Fibroblast of peridontal ligament (primary cell): ENCODE data around the gene GRIK2.

Experiments used
- DNase-seq: peaks from one replicate; pipeline ENCODE4 v3.0.0-alpha.2; 2010; ENCODE audit errors: extremely low read depth

GRIK2 gene

DNA sequence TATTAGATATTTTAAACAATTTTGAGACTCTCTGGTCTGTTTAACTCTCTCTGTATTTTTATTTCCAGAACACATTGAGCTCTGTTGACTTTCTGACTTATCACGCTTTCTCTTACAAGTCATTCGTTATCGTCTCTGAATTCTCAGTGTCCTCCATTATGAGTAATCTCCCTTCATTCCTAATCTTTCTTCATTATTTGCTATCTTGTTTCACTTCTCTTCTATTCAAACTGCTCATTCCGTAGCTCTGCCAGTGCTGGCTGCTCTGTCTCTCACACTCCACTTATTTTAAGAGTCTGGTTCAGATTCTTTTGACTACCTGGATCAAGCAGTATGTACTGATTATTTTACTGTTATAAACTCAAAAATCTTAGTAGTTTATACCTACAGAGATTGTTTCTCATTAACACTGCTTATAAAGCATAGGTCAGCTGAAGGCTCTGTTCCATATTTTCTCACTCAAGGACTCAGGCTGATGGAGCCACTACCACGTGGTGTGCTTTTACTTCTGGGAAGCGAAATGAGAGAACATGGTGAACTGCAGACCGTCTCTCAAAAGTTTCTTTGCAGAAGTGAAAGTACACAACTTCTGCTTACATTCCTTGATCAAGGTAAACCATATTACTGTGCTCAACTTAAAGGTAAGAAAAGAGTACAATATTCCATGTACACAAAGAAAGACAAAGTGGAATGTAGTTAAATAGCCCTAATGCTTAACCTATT is 485.2 kb downstream of the GRIK2 start:
- DNase-seq = no peak

DNA sequence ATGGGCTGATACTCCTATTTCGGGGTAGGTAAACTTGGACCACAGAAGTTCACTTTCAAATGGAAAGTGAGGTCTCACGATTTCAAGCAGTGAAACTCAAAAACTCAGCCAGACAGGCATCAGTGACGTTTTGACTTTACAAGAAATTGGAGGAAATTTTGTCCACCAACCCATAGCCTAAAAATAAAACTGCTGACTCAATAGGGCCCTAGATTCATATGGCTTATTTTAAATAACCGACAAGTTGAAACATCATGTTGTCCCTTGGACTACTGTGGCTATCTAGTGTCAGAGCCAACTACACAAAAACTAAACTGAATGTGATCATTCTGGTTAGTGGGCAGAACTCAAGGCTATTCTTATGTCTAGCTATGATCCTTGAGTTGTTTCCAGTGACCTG is 486.3 kb downstream of the GRIK2 start:
- no peak for DNase-seq

DNA sequence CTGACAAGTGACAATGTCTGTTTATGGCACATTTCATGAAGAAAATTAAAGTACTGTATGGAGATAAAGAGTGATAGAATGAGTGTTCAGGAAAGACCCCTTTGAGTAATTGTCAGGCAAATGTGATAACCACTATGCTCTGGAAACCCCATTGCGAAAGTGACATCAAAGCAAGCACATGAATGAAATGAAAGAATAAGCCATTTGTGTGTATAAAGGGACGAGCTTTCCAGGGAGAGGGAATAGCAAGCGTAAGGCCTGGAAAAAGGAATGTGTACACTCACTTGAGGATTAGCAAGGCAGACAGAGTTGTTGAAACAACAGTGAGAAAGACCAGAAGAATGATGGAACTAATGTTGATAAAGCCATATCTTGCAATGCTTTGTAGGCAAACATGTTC is 490.0 kb downstream of the GRIK2 start:
- DNase-seq = no peak

DNA sequence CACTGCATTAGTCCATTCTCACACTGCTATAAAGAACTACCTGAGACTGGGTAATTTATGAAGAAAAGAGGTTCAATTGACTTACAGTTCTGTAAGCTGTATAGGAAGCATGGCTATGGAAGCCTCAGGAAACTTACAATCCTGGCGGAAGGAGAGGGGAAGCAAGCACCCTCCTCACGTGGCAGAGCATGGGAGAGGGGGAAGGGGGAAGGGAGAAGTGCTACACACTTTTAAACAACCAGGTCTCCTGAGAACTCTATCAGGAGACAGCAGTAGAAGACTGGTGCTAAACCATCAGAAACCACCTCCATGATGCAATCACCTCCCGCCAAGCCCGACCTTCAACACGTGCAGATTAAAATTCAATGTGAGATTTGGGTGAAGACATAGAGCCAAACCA is 494.0 kb downstream of the GRIK2 start:
- DNase-seq = no peak

DNA sequence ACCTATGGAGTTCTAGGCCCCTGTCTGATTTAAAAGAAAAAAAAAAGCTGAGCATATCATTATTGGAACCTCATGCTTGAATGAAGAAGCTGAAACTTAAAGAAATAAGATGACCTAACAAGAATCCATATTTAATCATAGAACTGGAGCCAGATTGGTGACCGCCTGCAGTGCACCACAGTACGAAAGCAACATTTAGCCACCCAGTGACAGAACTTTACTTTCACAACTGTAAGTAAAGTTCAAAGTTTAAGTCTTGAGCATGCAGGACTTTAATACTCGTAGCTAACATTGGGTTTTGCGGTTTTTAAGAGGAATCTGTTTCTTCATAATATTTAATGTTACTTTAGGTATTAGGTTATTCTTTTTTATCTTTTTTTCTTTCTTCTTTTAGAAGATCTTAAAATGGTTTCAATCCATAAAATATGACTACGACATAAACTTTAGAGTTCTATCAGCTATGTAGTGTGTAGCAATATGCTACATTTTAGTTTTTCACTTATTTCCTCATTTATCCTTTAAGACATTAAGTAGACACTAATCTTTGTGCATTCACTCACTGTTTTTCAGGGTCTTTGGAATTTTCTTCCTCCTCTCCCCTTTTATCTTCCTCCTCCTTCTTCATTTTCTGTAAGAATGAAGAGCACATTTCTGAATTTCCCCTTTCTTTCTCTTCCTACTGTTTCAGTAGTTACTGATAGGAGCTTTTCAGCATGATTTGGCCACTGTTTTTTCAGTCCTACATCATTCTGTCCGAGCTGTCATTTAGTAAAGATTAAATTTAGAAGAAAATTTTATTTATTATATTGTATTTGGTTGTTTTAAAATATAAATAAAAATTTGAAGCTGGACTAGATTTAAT is 514.1 kb downstream of the GRIK2 start:
- DNase-seq = no peak

DNA sequence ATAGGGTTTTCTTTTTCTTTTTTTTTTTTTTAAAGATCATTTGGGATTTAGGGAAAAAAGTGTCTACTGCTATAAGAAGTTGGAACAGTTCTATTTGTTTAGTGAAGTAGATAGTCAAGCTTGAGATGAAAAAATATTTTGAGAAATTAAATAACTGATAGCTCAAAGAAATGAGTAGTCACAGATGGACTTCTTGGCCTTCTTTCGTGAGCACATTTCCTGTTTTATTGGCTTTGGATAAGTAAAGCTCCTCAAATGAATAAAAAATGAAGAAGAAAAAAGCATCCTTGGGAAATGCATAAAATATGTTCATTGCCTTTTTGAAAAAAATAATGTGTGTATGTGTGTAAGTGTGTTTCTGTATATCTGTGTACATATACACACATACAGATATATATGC is 515.9 kb downstream of the GRIK2 start:
- no peak for DNase-seq

DNA sequence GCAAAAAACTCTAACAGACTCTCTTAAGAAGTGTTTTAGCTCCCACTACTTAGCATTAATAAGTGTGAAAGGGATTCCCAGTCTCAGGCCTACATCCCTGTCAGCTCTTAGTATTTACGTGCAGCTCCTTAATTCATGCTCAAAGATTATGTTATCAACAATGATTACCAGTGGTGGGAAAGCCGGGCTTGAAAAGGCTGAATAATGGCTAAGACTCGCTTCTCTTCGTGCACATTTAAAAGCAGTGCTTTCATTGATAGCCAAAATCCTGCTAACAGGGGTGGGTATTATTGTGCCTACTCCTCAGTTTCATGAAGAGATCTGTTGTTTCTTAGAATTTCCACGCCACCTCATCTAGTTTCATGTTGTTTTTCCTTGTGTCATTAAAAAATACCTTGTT is 518.8 kb downstream of the GRIK2 start:
- no peak for DNase-seq

DNA sequence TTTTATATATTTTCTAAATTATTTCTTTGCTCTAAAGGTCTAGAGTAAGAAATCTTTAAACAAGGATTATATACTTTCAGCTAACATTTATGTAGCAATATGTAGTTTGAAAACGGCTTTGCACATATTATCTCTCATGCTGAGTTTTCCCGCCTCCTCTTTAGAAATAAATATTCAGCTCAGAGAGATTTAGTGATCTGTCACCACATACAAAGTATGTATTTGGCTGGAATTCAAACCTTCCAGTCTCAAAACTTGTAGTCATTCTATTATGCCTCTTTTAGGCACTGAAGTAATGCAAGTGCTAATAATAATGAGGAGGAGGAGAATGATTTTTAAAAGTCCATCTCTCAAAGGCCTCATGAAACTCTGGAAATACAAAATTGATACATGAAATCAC is 525.0 kb downstream of the GRIK2 start:
- no peak for DNase-seq

DNA sequence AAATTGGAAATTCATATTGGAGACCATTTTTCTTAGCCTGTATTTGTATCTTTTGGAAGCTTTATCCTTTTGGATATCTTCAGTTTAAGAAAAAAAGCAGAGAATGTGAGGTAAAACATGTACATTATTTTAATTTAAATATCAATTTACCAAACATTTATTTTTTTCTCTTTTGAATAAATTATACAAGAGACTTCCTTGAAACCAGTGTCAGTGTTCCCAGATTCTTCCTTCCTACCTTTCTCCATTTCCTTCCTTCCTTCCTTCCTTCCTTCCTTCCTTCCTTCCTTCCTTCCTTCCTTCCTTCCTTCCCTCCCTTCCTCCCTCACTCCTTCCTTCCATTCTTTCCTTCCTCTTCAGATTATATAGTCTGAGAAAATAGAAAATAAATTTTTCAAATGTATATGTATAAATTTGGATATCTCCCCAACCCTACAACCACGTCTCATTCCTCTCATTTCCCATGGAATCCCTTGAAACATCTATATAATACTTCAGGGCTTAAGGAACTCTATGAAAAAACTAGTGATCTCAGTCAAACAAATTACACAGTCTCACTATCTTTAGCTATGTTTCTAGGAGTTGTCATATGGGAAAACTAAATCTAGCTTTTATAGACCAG is 528.4 kb downstream of the GRIK2 start:
- no peak for DNase-seq

DNA sequence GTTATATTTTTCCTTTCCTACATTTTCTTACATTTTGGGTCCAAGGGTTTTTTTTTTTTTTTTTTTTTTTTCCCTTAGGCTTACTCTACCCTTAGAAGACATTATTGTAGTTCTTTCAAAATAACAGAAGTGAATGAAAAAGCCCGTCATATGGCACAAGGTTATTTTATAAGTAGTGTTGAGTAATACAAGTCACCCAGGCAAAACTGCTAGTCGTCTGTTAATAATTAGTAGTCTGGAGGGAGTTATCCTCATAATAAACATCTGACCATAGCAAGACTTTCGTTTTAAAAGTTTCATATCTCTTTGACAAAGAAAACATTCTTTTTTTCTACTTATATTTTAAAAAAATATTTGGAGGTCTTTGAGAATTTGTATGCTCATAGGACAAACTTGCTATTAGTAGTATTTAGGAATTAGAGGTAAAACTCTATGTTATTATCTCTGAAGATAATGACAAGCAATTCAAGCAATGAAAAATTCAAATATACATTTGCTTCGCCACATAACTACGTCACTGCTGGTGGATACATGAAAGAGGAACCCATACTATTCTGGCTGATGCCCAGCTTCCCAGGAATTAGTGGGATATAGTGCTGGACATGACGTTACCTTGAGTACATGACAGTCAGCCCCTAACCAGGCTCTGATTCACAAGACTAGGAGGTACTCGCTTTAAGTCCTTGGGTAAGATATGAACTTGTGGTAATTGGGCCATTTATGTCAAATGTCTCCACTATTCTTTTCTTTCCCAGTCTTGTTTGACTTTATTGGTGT is 532.8 kb downstream of the GRIK2 start:
- DNase-seq = peak; percentile 17

DNA sequence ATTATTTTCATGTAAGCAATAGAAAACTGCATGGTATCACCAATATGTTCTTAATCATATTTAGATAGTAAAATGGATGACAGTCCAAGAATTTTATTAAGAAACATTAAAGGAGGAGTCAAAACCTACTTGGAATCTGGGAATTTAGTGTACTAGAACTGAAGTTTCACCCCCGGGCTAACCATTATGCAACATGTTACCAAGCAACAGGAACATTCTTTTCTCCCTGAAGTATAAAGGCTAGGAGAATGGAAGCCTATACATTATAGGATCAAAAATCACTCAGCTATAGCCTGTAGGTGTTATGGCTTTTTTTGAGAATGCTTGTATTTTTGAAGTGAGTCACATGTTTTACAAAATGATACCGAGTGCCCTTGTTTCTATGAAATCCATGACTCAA is 538.3 kb downstream of the GRIK2 start:
- DNase-seq = no peak

DNA sequence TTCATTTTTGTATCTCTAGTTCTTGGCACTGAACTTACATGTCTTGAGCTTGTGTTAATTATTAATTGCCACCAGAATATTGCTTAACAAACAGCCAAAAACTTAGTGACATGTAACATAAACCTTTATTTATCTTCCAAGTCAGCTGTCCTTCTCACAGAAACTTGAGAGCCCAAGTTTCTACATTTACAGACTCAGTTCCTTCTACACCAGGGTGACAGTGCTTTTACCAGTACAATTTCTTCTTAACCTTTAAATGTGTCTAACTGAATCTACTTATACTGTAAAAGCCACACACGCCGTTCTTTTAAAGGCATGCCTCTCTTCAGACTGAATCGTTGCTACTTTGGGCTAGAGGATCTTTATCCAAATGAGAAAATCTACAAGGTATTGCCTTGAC is 539.2 kb downstream of the GRIK2 start:
- DNase-seq = no peak

DNA sequence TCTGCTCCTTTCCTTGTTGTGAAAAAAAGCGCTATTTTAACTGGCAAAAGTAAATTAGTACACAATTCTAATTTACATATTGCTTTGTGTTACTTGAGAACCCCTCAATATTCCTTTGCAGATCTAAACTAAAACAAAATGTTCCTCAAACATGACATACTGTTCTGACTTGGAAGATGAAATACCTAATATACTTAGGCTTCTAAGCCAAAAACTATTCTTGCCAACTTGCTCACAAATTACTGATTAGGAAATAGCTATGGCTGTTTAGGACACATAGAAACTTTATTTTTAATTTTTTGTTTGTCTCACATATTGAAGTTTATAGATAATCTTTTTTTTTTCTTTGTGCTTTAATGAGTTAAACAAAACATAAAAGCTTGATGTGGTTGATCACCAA is 542.2 kb downstream of the GRIK2 start:
- DNase-seq = no peak

DNA sequence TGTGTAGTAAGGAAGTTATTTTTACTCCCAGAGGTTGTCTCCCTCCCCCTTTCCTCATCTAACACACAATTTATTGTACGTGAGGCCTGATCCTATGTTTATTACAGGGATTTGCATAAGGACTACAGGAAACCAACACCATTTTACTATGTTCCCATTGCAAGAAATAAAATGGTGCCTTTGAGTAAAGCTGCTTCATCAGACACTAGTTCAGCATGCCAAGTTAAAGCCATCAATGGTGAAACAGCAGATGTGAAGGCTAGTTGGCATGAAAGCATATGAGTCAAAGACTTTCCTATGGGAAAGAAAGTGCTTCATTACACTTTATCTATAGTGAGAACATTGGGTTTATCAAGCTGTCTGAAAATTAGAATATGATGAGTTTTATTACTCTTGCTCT is 543.0 kb downstream of the GRIK2 start:
- DNase-seq = no peak

DNA sequence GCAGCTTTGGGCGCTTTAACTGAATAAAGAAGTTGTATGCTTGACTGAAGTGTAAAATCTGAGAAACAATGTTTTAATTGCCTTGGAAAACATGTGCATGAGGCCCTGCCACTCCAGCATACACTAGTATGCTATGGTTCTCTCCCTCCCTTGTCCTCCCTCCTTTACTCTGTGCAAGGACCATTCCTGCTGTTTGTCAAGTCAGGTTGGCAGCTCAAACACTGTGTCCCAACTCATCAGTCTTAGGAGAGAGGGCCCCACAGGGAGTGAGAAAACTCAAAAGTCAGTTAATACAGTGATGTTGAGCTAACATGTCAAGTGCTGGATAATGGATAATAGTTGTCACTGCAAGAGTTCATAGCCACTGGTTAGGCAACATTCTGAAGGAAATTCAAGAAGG is 543.6 kb downstream of the GRIK2 start:
- no peak for DNase-seq

DNA sequence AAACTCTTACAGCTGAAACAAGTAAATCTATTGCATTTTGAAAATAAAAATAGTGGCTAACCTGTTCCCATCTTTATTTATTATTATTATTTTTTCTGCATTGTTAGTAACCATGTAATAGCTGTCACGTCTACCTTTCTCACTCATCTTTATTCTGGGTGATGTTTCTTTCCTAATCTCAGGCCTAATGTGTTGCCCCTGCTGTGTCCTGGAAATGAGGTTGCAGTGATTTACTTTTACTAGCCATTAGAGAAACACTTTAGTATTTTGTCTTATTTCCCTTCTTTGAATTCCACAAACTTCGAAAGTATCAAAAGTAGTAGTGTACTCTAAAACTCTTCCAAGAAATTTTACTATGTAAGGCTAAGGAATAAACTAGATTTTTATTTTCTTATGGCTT is 546.9 kb downstream of the GRIK2 start:
- no peak for DNase-seq

DNA sequence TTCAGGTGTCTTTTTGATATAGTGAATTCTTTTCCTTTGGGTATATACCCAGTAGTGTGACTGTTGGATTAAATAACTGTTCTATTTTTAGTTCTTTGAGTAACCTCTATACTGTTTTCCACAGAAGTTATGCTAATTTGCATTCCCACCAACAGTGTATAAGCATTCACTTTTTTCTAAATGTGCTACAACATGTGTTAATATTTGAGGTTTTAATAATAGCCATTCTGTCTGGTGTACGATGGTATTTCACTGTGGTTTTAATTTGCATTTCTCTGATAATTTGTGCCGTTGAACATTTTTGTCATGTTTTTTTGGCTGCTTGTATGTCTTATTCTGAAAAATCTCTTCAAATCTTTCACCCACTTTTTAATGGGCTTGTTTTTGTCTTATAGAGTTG is 563.5 kb downstream of the GRIK2 start:
- no peak for DNase-seq

DNA sequence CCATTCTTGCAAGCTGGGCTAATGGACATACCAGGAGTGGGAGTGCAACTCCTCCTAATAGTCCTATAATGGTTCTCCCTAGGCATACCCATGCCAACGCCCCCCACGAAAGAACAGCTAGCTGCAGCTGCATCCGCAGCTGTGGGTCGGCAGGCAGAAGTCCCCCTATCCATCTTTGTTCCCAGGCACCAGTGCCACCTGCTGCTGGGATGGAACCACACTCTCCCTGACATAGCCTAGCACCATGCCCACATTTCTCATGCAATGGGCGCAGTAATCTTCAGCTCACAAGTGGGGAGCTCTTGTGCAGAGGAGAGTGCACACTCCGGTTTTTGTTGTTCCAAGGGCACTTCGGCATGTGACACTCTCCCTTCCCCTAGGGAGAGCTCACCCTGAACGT is 567.8 kb downstream of the GRIK2 start:
- DNase-seq = no peak

DNA sequence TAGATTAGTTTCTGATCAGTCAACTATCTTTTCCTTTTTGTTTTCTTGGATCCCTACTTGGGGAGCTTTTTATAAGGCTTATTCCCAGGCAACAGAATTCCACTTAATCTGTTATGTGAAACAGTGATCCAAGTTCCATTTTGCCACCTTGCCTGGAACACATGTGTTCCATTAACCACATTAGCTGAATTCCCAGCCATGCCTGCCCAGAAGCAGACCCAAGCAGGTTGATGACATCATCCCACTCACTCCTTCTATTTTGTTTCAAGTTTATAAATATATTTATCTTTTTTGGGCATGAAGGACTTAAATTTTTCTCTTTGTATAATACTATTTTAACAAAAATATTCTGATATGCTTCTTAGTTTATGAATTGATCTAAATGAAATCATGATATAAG is 587.4 kb downstream of the GRIK2 start:
- no peak for DNase-seq

DNA sequence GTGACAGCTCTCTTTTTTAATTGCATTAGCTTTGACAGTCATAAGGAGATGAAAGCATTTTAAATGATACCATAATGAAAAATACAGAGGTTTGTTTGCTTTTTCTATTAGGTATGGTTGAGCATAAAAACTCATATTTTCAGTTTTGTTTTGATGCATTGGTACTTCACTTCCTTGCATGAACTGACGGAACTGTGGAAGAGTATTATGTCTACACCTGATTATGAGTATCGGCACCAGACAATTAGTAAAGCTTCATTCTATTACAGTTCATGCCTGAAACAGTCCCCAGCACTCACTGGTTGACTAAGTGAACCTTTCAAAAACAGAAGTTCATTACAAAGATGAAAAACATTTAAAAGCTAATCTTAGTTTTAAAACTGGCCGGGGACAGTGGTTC is 593.0 kb downstream of the GRIK2 start:
- no peak for DNase-seq

DNA sequence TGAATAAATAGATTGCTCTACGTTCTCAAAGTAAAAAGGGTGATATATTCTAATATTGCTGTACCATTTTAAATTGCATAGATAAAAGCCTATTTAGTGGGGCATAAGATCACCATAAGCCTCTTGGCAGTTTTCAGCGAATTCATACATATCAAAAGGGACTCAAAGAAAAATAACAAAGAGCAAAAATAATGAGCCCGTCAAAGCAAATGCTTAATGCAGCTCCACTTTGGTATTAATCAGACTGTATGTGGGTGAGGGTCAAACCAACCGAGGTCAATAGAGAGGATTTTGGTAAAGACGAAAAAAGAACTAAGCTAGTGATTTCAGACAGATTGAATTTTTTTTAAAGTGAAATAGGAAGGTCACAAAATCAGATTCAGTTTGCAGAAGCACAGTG is 598.8 kb downstream of the GRIK2 start:
- no peak for DNase-seq

DNA sequence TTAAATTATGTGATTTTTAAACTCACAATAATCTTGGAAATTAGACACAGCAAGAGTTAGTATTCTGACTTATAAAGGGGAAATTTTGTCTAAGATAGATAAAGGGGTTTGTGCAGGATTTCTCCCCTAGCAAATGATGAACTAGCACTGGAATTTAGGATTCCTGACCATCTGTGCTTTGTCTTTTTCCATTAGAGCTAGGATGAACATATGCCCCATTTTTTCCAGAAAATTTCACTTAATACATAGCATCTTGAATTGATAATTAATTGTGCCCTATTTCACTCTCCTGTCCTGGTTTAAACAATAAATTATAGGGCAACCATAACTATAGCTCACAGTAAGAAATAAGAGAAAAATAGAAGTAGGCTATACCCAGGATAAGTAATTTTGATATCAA is 601.0 kb downstream of the GRIK2 start:
- DNase-seq = no peak
